ENCODE measurements around the gene ARHGEF16. TPM values are rescaled to one million over a fixed set of nuclear protein-coding genes. Genes with fewer than 3 reads are reported as not detected.
A peak's percentile ranks its signal among the peaks of the same experiment; 100 is the strongest.

Gene ARHGEF16
- total and polyA plus RNA-seq, 9 donors = 0.13 to 8.4 (median 1.7) TPM

GRCh38 chr1:3452866-3453175 is 1.6 kb upstream of the ARHGEF16 start:
- H3K27ac ChIP-seq = no peak overlapping the region
- TF ChIP-seq POLR2A (IDR thresholded peaks at IDR 0.05) = no peak
- no peak for TF ChIP-seq CTCF (IDR thresholded peaks at IDR 0.05)
- no peak for TF ChIP-seq EP300 (IDR thresholded peaks at IDR 0.05)
- H3K4me1 ChIP-seq (ENCODE audit: insufficient read depth) = peaks cover 3% of the 10 kb centered on the region
- no peak overlapping the region for H3K4me3 ChIP-seq
- intact Hi-C loops (cut with DNase I) = loop anchor here in 1 of 4 donors (10.0 kb wide), 1 partner anchor 272 kb away; no protein-coding TSS in a partner anchor
- no peaks in the 10 kb centered on the region for H3K9me3 ChIP-seq
- DNase-seq = no peak
- 42 to 59% (median 45%) methylated on average over 5 of the region's 5 CpGs for WGBS, 3 donors
- H3K27me3 ChIP-seq = no peaks in the 10 kb centered on the region
- H3K36me3 ChIP-seq = no peaks in the 10 kb centered on the region

- TF ChIP-seq POLR2A (IDR thresholded peaks at IDR 0.05) = no peak
- TF ChIP-seq EP300 (IDR thresholded peaks at IDR 0.05) = no peak
- peak; percentile 78 to 81 (median 80) for TF ChIP-seq CTCF (IDR thresholded peaks at IDR 0.05)
- intact Hi-C loops (cut with DNase I) = loop anchor here in 1 of 4 donors (10.0 kb wide), 1 partner anchor 272 kb away; no protein-coding TSS in a partner anchor
- WGBS, 3 donors = 17 to 25% (median 21%) methylated on average over 15 to 18 of the region's 18 CpGs
Observed at GRCh38 chr1:3453203-3453761, 1.2 kb upstream of the ARHGEF16 start.

GRCh38 chr1:3454811-3455618 is 550 bp downstream of the ARHGEF16 start:
- TF ChIP-seq EP300 (IDR thresholded peaks at IDR 0.05) (no peak), POLR2A (IDR thresholded peaks at IDR 0.05) (no peak), CTCF (IDR thresholded peaks at IDR 0.05) (no peak)
- Histone ChIP-seq H3K4me1 (ENCODE audit: insufficient read depth) (peaks cover 3% of the 10 kb centered on the region), H3K27me3 (no peaks in the 10 kb centered on the region), H3K9me3 (no peaks in the 10 kb centered on the region), H3K36me3 (no peaks in the 10 kb centered on the region), H3K27ac (no peak overlapping the region), H3K4me3 (peak overlapping the region; percentile 33)
- peak in 2 of 5 donors; percentile 37 to 52 for DNase-seq
- intact Hi-C loops (cut with DNase I) = loop anchor here in 1 of 4 donors (2.0 to 10.0 kb wide), 2 partner anchors 164 to 270 kb away; no protein-coding TSS in a partner anchor
- WGBS, 3 donors = 10 to 13% (median 10%) methylated on average over 34 to 46 of the region's 46 CpGs

More at GRCh38 chr1:3453203-3453761, 1.2 kb upstream of the ARHGEF16 start:
- no peak overlapping the region for H3K4me3 ChIP-seq
- H3K36me3 ChIP-seq = no peaks in the 10 kb centered on the region
- peak; percentile 58 to 82 (median 72) for DNase-seq
- H3K9me3 ChIP-seq = no peaks in the 10 kb centered on the region
- no peaks in the 10 kb centered on the region for H3K27me3 ChIP-seq
- no peak overlapping the region for H3K27ac ChIP-seq
- peaks cover 3% of the 10 kb centered on the region for H3K4me1 ChIP-seq (ENCODE audit: insufficient read depth)

- TF ChIP-seq CTCF (IDR thresholded peaks at IDR 0.05) (no peak), POLR2A (IDR thresholded peaks at IDR 0.05) (no peak), EP300 (IDR thresholded peaks at IDR 0.05) (no peak)
- peak in 1 of 5 donors; percentile 19 for DNase-seq
- Histone ChIP-seq H3K9me3 (no peaks in the 10 kb centered on the region), H3K27me3 (no peaks in the 10 kb centered on the region), H3K4me3 (no peak overlapping the region), H3K27ac (no peak overlapping the region), H3K4me1 (ENCODE audit: insufficient read depth) (peaks cover 11% of the 10 kb centered on the region), H3K36me3 (no peaks in the 10 kb centered on the region)
- intact Hi-C loops (cut with DNase I) = loop anchor here in 1 of 4 donors (2.0 to 10.0 kb wide), 2 partner anchors 163 to 269 kb away; no protein-coding TSS in a partner anchor
- 90 to 91% (median 90%) methylated on average over 18 of the region's 18 CpGs for WGBS, 3 donors
Observed at GRCh38 chr1:3455670-3456448, 1.4 kb downstream of the ARHGEF16 start.
